GM21381 (cell line): ENCODE results near the gene SERPINA6.
"Not testable (repeated sequence)": the region's sequence is repeated elsewhere in the genome, so short reads cannot be mapped to it uniquely, and the experiment has no call there.

Experiments
- ATAC-seq: cut with Tn5 transposase; IDR thresholded peaks from one replicate; pipeline ENCODE4 v1.9.1; 2021; ENCODE audit warnings: mild to moderate bottlenecking, moderate library complexity; ENCODE audit not compliant: unreplicated experiment

Gene SERPINA6

GRCh38 chr14:94322648-94323570 is at the start of gene SERPINA6:
Gene SERPINA6 (minus strand): TSS chr14:94323336. CDS start chr14:94314648, 8,688 bp downstream.
- ATAC-seq: no peak

GRCh38 chr14:94372021-94372605 is 49.0 kb upstream of the SERPINA6 start:
- ATAC-seq: no peak

- ATAC-seq: no peak
Observed at GRCh38 chr14:94370524-94370910, 47.4 kb upstream of the SERPINA6 start.

GRCh38 chr14:94369766-94370523 is 46.8 kb upstream of the SERPINA6 start:
- ATAC-seq: not testable (repeated sequence)

GRCh38 chr14:94368956-94369355 is 45.8 kb upstream of the SERPINA6 start:
- ATAC-seq: no peak

- no peak for ATAC-seq
Observed at GRCh38 chr14:94368243-94368590, 45.1 kb upstream of the SERPINA6 start.

GRCh38 chr14:94367347-94368242 is 44.5 kb upstream of the SERPINA6 start:
- ATAC-seq: no peak

GRCh38 chr14:94366146-94366915 is 43.2 kb upstream of the SERPINA6 start, which contains the start of gene SERPINA2:
Gene SERPINA2 (minus strand): TSS chr14:94366698.
- ATAC-seq: no peak

- no peak for ATAC-seq
Observed at GRCh38 chr14:94365624-94366023, 42.5 kb upstream of the SERPINA6 start.

GRCh38 chr14:94364964-94365363 is 41.8 kb upstream of the SERPINA6 start:
- ATAC-seq: no peak

- no peak for ATAC-seq
Observed at GRCh38 chr14:94364037-94364436, 40.9 kb upstream of the SERPINA6 start.

- no peak for ATAC-seq
Observed at GRCh38 chr14:94363151-94363624, 40.1 kb upstream of the SERPINA6 start.

- ATAC-seq: no peak
Observed at GRCh38 chr14:94362614-94363133, 39.5 kb upstream of the SERPINA6 start.

GRCh38 chr14:94361682-94362081 is 38.5 kb upstream of the SERPINA6 start:
- no peak for ATAC-seq

GRCh38 chr14:94360945-94361565 is 37.9 kb upstream of the SERPINA6 start:
- no peak for ATAC-seq

- ATAC-seq: no peak
Observed at GRCh38 chr14:94357166-94357565, 34.0 kb upstream of the SERPINA6 start.

GRCh38 chr14:94356379-94357056 is 33.4 kb upstream of the SERPINA6 start:
- ATAC-seq: no peak

GRCh38 chr14:94355191-94355794 is 32.2 kb upstream of the SERPINA6 start:
- ATAC-seq: no peak
